PC-9 (cell line): Measurements from ENCODE around the gene ALG14. TPM values are rescaled to one million over a fixed set of nuclear protein-coding genes. Genes with fewer than 3 reads are reported as not detected.

Source experiments
- BruUV-seq: library from RNA; stranded (reverse); fragments of 400-500 nt; replicated peaks from 2 replicates; lab custom pipeline; 2021; lab: Mats Ljungman, UMichigan
- CTCF ChIA-PET: fragments of 300-600 bp; sonication (Branson Sonifier 250); formaldehyde crosslinking; loops from one replicate; lab custom pipeline; 2022; ENCODE audit warnings: antibody characterized with exemption; lab: Charles Lee
- POLR2A ChIA-PET: fragments of 300-600 bp; sonication (Branson Sonifier 250); formaldehyde crosslinking; loops from one replicate; lab custom pipeline; 2022; ENCODE audit warnings: antibody characterized with exemption; ENCODE audit not compliant: unreplicated experiment; lab: Charles Lee
- DNase-seq, 2 experiments: peaks; one replicate each; pipeline versions ENCODE4 v3.0.0 to v3.0.0-alpha.2; 2015 to 2022; ENCODE audit warnings: mixed read lengths in 1 of 2
- H2AFZ ChIP-seq: fragments of 200-600 bp; sonication (generic); 2 replicates; pipeline ENCODE4 v1.8.1; 2017; ENCODE audit warnings: antibody characterized with exemption
- H3F3A ChIP-seq: fragments of 200-600 bp; sonication (generic); 2 replicates; pipeline ENCODE4 v1.8.1; 2017; ENCODE audit warnings: antibody characterized with exemption, mild to moderate bottlenecking, low read depth; ENCODE audit not compliant: insufficient read depth
- H3K27ac ChIP-seq: fragments of 200-600 bp; sonication (generic); 2 replicates; pipeline ENCODE4 v1.6.1; 2016; ENCODE audit warnings: mixed run types
- H3K27me3 ChIP-seq: fragments of 200-600 bp; sonication (generic); 2 replicates; pipeline ENCODE4 v1.6.1; 2016; ENCODE audit warnings: low read depth, mixed run types; ENCODE audit not compliant: insufficient read depth
- H3K36me3 ChIP-seq: fragments of 200-600 bp; sonication (generic); 2 replicates; pipeline ENCODE4 v1.6.1; 2016; ENCODE audit warnings: low read depth, mixed run types
- H3K4me1 ChIP-seq: fragments of 200-600 bp; sonication (generic); replicated peaks from 2 replicates; pipeline ENCODE4 v1.6.1; 2016; ENCODE audit warnings: mixed run types; ENCODE audit not compliant: insufficient read depth
- H3K4me2 ChIP-seq: fragments of 200-600 bp; sonication (generic); 2 replicates; pipeline ENCODE4 v1.6.1; 2017; ENCODE audit warnings: mixed run types
- H3K4me3 ChIP-seq: fragments of 200-600 bp; sonication (generic); 2 replicates; pipeline ENCODE4 v1.6.1; 2016; ENCODE audit warnings: mixed run types
- H3K79me2 ChIP-seq: fragments of 200-600 bp; sonication (generic); 2 replicates; pipeline ENCODE4 v1.6.1; 2017; ENCODE audit warnings: low read depth, mixed run types
- H3K9me2 ChIP-seq: fragments of 200-600 bp; sonication (generic); 2 replicates; pipeline ENCODE4 v1.8.1; 2017; ENCODE audit warnings: mild to moderate bottlenecking; ENCODE audit not compliant: insufficient read depth
- H3K9me3 ChIP-seq: fragments of 200-600 bp; sonication (generic); 2 replicates; pipeline ENCODE4 v1.8.1; 2016; ENCODE audit warnings: low read depth; ENCODE audit not compliant: insufficient read depth
- H4K20me1 ChIP-seq: fragments of 200-600 bp; sonication (generic); 2 replicates; pipeline ENCODE4 v1.8.1; 2017; ENCODE audit not compliant: insufficient read depth
- EZH2 ChIP-seq: fragments of 200-600 bp; sonication (generic); IDR thresholded peaks from 2 replicates; pipeline ENCODE4 v1.8.0; 2017; ENCODE audit warnings: antibody characterized with exemption, low read depth
- intact Hi-C: fragments of 100-400 bp; cut with micrococcal nuclease; formaldehyde crosslinking; loops from one replicate; pipeline ENCODE4 v1.10.0; 2022; ENCODE audit not compliant: unreplicated experiment
- total RNA-seq: library from RNA; stranded (reverse); gene quantifications from 2 replicates; pipeline ENCODE4 v1.2.3, GENCODE V29; 2021
- TF ChIP-seq, protein P1 (sequence below): fragments of 200-600 bp; sonication (generic); conservative IDR thresholded peaks from 2 replicates; pipeline ENCODE4 v1.6.1; 2017; ENCODE audit warnings: mixed run types, antibody characterized with exemption, mild to moderate bottlenecking, moderate library complexity

The ALG14 gene
- total RNA-seq, 1 experiment from 2014 or later = 8.6 TPM

DNA sequence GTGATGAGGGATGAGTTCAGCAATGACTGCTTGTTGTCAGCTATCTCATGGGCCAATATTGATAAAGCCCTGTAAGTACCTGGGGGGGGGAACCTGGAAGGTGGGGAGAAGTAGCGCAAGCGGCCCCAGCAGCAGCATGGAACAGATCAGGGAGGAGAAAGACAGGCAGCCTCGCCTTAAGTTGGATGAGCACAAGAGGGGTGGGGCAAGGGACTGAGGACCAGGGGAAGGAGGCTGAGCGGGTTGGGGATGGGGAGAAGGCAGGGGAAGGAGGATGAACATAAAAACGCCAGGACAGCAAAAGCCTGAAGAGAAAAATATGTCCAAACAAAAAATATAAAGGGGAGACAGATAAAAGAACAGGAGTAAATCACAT is 70.6 kb downstream of the ALG14 start:
- no peak for DNase-seq
- ChIA-PET POLR2A (no interaction called here), CTCF (interaction anchor here (0.5 to 0.6 kb wide), 2 partner anchors 38 to 486 kb away, joined by 4 to 6 read pairs; no protein-coding TSS in a partner anchor)
- Histone ChIP-seq H3K9me2 (no peaks in the 10 kb centered on the region; the same call in 1 of the 2 replicates), H4K20me1 (no peaks in the 10 kb centered on the region), H3K79me2 (no peaks in the 10 kb centered on the region), H3K4me3 (no peak overlapping the region), H3K4me1 (peaks cover 12% of the 10 kb centered on the region), H3K27me3 (no peaks in the 10 kb centered on the region), H3K36me3 (no peaks in the 10 kb centered on the region), H2AFZ (no peak overlapping the region), H3F3A (no peaks in the 10 kb centered on the region), H3K9me3 (no peaks in the 10 kb centered on the region), H3K4me2 (no peak overlapping the region), H3K27ac (no peak overlapping the region)
- TF ChIP-seq, protein P1, sequence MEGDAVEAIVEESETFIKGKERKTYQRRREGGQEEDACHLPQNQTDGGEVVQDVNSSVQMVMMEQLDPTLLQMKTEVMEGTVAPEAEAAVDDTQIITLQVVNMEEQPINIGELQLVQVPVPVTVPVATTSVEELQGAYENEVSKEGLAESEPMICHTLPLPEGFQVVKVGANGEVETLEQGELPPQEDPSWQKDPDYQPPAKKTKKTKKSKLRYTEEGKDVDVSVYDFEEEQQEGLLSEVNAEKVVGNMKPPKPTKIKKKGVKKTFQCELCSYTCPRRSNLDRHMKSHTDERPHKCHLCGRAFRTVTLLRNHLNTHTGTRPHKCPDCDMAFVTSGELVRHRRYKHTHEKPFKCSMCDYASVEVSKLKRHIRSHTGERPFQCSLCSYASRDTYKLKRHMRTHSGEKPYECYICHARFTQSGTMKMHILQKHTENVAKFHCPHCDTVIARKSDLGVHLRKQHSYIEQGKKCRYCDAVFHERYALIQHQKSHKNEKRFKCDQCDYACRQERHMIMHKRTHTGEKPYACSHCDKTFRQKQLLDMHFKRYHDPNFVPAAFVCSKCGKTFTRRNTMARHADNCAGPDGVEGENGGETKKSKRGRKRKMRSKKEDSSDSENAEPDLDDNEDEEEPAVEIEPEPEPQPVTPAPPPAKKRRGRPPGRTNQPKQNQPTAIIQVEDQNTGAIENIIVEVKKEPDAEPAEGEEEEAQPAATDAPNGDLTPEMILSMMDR = no peak
- TF ChIP-seq EZH2 = no peak
- intact Hi-C loops = no loop called here
- no TSS peak for BruUV-seq

DNA sequence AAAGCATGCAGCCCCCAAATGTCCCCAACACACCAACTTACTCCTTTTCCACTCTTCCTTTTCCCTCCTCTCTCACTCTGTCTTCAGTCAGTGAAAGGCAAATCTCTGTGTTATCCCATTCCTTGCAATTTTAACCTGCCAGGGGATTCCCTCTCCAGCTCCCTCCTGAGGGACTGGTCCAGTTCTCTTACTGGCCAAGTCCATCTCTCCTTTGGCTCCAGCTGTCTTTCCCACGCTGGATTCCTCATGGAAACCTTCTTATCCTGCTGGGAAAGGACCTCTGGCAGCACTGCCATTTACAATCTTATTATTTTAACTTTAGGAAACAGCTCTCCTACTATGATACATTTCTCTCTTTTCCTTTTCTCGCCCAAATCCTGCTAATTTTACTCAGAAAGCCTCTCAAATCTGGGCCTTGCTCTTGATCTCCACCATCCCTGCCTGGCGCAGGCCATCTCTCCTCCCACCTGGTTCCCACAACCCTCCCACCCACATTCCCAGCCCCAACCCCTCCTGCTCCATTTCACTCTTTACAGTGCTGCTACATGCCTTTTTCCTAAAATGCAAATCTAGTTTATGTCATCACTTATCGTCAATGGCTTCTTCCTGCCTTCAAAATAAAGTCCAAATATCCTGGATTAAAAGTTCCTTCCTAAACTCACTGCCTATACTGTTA is 73.2 kb downstream of the ALG14 start:
- intact Hi-C loops = no loop called here
- TF ChIP-seq, protein P1 = no peak
- no peak for TF ChIP-seq EZH2

DNA sequence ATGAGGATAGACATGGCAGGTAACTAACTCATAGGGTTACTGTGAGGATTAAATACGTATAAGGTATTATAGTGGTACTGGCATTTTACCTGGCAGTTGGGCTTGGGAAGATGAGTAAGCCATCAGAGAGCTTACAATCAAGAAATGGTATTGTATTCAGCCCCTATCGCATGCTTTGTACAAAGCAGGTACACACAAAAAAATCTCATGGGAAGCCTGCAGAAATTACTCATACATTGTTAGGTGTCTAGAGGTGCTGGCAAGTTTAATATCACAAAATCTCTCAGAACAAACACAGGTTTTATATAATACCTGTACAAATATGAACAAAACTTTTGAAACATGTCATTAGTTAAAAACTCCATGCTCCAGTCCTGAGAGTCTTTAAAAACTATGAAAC is 74.0 kb downstream of the ALG14 start:
- no peaks in the 10 kb centered on the region for H3K36me3 ChIP-seq
- no peaks in the 10 kb centered on the region for H3K9me3 ChIP-seq
- H3K9me2 ChIP-seq = no peaks in the 10 kb centered on the region; the same call in 1 of the 2 replicates
- POLR2A ChIA-PET = no interaction called here
- no peak overlapping the region for H3K27ac ChIP-seq
- CTCF ChIA-PET = no interaction called here
- no peaks in the 10 kb centered on the region; the same call in 1 of the 2 replicates for H3F3A ChIP-seq
- intact Hi-C loops = no loop called here
- no peaks in the 10 kb centered on the region for H3K79me2 ChIP-seq
- BruUV-seq = no TSS peak
- peaks cover 23% of the 10 kb centered on the region for H3K4me1 ChIP-seq
- no peaks in the 10 kb centered on the region for H4K20me1 ChIP-seq
- H3K4me3 ChIP-seq = no peak overlapping the region
- no peak overlapping the region for H2AFZ ChIP-seq
- no peak for DNase-seq
- TF ChIP-seq EZH2 = no peak
- TF ChIP-seq, protein P1 = no peak
- H3K27me3 ChIP-seq = no peaks in the 10 kb centered on the region
- no peak overlapping the region for H3K4me2 ChIP-seq

More for the DNA sequence above, 73.2 kb downstream of the ALG14 start:
- Histone ChIP-seq H3K4me3 (no peak overlapping the region), H3K27ac (no peak overlapping the region), H4K20me1 (no peaks in the 10 kb centered on the region), H3F3A (no peaks in the 10 kb centered on the region), H3K27me3 (no peaks in the 10 kb centered on the region), H3K4me1 (peaks cover 15% of the 10 kb centered on the region), H3K4me2 (no peak overlapping the region), H3K79me2 (no peaks in the 10 kb centered on the region), H3K36me3 (no peaks in the 10 kb centered on the region), H2AFZ (no peak overlapping the region), H3K9me2 (no peaks in the 10 kb centered on the region; the same call in 1 of the 2 replicates), H3K9me3 (no peaks in the 10 kb centered on the region)
- no peak for DNase-seq
- no TSS peak for BruUV-seq
- ChIA-PET POLR2A (no interaction called here), CTCF (no interaction called here)
